GM21717 (cell line): ENCODE measurements around the gene ACSF2.
"Not testable (repeated sequence)": the region's sequence is repeated elsewhere in the genome, so short reads cannot be mapped to it uniquely, and the experiment has no call there.

Experiments
- ATAC-seq: cut with Tn5 transposase; IDR thresholded peaks from one replicate; pipeline ENCODE4 v1.9.1; 2021; ENCODE audit warnings: mild to moderate bottlenecking, moderate library complexity; ENCODE audit not compliant: unreplicated experiment

ACSF2 gene

DNA sequence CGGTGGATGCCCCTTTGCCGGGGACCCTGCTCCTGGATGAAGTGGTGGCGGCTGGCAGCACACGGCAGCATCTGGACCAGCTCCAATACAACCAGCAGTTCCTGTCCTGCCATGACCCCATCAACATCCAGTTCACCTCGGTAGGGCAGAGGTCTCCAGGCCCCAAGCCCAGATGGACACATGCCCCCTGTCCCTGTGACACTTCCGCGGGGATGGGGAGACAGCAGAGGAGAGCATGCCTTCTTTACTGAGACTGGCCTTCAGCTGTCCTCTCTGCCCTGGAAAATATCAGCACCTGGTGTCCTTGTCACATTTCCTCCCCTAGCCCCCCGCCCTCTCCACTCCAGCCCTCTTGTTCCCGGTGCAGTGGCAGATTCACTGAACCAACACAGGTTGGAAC lies 36.4 kb downstream of the ACSF2 start:
- ATAC-seq = no peak

DNA sequence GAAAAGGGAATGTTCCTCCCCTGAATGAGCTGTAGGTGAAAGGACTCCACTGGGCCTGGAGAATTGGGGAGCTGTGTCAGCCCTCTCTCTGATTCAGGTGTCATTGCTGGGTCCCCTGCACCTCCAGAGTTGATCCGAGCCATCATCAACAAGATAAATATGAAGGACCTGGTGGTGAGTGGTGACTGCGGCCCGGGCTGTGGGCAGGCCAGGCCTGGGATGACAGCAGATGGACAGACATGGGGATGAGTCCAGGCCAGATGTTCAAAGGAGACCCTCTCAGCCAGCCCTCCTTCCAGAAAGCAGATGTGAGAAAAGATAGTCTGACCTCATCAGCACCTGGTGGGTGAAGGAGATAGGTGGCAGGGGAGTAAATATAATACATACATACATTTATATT lies 38.1 kb downstream of the ACSF2 start:
- no peak for ATAC-seq

DNA sequence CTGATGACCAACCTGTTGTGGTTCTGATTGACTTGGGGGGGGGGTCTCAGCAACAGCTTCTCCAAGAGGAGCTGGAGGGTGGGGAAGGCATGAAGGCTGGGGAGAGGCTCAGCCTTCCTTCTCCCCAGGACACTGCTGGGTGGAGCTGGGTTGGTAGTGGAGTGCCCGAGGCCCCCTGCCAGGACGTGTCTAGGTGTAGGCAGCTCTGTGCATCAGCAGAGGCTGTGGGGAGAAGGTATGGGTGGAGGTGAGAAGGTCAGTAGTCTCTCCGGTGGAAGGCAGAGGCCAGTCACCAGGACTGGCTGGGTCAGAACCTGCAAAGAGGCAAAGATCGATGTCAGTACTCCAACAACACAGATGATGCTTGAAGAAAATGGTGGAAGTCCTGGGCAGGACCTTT lies 38.7 kb downstream of the ACSF2 start:
- ATAC-seq = no peak

- ATAC-seq = no peak
These were observed 39.2 kb downstream of the ACSF2 start for GRCh38 chr17:50465171-50465570.

GRCh38 chr17:50465635-50466034 lies 39.6 kb downstream of the ACSF2 start:
- no peak for ATAC-seq

- ATAC-seq = no peak
These were observed 40.5 kb downstream of the ACSF2 start for GRCh38 chr17:50466371-50467113.

DNA sequence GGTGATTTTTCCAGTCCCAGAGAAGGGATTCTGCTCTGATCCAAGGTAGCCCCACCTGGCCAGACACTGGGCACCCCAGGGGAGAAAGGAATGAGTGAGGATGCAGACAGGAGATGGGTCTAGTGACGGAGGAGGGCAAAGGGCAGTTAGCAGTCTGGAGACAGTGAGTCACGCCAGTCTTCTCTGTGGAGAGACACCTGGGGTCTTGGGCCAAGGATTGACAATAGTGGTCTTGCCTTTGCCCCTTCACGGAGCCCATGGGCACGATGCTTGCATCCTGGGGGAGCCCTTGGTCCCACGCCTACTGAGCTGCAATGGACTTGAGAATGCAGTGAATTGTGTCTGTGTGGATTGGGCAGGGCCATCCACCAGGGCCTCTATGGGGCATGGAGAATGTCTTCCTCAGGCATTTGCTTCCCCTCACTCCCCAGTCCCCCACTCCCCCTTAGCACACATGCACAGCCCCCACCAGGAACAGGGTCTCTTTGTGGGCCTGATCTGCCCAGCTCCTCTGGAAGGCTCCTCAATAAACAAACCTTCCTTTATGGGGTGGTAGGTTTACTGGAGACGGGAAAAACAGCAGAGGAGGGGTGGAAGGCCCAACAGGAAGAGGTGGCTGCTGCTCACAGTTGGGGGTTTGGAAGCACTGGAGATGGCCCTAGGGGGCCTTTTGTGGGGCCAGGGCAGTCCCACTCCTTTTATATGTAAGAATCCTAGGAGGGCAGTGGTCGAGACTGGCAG lies 41.3 kb downstream of the ACSF2 start:
- ATAC-seq = no peak

GRCh38 chr17:50467855-50468303 lies 41.9 kb downstream of the ACSF2 start:
- ATAC-seq = no peak

GRCh38 chr17:50468304-50469207 lies 42.5 kb downstream of the ACSF2 start, which contains the start of gene CHAD:
Gene CHAD, minus strand, starts transcription at chr17:50468880. Its CDS starts 67 bp downstream, at chr17:50468813.
- no peak for ATAC-seq

GRCh38 chr17:50469208-50469605 lies 43.2 kb downstream of the ACSF2 start:
- ATAC-seq = no peak

DNA sequence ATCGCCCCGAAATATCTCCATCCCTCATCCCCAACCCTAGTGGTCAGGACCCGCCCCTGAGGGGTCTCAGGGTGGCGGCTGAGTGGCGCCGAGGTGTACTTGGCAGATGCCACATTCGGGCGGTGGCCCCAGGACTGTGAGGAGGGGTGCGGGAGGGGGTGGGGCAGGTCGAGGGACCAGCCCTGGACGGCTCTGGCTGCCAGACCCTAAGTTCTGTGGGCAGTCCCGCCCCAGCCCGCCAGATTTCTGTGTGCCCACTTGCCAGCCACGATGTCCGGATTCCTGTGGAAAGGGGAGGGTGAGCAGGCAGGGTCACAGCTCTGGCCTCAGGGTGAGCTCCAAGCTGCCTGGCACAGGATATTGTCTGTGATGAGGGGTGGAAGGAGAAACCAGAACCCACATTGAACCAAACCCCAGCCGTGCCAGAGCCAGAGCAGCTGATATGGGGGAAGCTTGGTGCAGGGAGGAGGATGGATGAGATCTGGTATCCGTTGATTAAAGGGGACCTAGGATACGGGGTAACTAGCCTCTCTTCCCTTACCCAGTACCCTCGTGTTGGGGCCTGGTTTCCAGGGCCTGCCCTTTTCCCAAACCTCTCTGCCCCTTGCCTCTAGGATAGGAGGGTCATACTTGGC lies 43.8 kb downstream of the ACSF2 start:
- no peak for ATAC-seq

DNA sequence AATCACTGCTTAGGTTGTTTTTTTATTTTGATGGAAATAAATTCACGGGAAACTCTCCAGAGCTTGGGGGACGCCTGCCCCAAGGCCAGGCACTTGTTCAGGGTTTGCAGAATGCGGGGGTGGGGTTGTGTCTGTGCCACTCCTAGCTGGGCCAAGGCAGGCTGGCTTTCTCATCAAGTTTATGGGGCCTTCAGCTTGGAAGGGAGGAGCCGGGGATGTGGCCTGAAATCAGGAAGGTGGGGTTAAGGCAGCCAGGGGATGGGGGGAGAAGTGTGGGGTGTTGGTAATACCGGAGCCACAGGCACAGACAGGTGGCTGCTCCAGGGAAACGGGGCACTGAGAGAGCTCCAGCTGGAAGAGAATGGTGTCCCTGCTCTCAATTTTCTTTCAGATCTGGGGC lies 44.4 kb downstream of the ACSF2 start:
- no peak for ATAC-seq

DNA sequence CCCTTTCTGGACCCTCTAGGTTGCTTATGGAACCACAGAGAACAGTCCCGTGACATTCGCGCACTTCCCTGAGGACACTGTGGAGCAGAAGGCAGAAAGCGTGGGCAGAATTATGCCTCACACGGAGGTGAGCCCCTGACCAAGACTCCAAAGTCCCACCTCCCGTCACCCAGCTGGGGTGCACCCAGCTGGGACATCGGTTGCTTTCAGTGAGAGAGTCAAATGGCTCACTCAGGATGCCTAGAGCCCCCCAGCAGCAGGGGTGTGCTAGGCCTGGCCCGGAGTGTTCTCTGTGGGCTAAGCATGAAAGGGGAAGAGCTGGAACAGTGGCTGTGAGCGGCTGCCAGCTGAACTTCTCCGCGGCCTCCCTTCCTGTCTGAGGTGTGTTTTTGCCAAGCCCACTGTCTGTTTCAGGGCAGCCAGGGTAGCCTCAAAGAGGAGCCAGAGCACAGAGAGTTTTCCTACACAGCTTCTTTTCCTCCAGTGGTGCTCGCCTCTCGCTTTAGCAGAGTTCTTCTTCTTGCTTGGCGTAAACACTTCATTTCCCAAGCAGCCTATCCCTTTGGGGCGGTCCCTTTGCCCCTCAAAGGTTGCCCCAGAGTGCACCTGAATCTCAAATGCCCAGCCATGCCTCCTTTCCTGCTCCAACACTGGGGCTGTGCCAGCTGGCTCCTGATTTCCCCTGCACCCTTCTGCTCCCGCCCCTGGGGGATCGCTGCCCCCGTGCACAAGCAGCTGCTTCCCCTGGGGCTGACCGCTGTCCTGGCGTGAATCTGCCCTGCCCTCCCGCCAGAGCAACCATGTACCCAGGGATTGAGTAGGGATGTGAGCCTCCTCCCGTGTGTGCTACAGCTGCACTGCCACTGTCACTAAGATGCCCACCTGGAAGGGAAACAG lies 45.2 kb downstream of the ACSF2 start:
- ATAC-seq = no peak

- no peak for ATAC-seq
These were observed 46.3 kb downstream of the ACSF2 start for GRCh38 chr17:50472286-50472685.

DNA sequence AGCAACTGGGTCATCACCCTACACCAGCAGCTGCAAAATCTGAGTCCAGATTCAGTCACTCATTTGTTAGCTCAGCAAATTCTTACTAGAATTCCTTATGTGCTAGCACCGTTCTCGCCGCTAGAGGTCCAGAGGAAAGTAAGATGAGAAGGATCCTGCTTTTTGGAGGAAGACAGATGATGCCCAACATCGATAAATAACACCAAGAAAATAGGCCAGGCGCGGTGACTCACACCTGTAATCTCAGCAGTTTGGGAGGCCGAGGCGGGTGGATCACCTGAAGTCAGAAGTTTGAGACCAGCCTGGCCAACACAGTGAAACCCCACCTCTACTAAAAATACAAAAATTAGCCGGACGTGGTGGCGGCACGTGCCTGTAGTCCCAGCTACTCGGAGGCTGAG lies 46.7 kb downstream of the ACSF2 start:
- not testable (repeated sequence) for ATAC-seq

- no peak for ATAC-seq
These were observed 47.9 kb downstream of the ACSF2 start for GRCh38 chr17:50473901-50474300.

- no peak for ATAC-seq
These were observed 48.5 kb downstream of the ACSF2 start for GRCh38 chr17:50474523-50474922.

DNA sequence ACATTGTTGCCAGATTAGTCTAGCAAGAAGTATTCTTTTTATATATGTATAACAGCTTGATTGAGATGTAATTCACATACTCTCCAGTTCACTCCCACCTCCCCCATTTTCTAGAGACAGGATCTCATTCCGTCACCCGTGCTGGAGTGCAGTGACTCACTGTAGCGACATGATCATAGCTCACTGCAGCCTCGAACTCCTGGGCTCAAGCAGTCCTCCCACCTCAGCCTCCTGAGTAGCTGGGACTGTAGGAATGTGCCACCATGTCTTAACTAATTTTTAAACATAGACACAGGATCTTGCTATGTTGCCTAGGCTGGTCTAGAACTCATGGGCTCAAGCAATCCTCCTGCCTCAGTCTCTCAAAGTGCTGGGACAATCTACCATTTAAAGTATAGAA lies 49.3 kb downstream of the ACSF2 start:
- ATAC-seq = no peak

GRCh38 chr17:50475775-50476544 lies 49.9 kb downstream of the ACSF2 start:
- not testable (repeated sequence) for ATAC-seq
